C4-2B (cell line): ENCODE measurements around the gene TNFSF13.

Experiments used
- H3K27ac ChIP-seq: fragments of 450-650 bp; 2 replicates; pipeline ENCODE4 v1.5.1; 2017
- ZFX ChIP-seq: fragments of 450-650 bp; IDR thresholded peaks from 2 replicates; pipeline ENCODE4 v1.6.1; 2017
- TF ChIP-seq, protein P1 (sequence below): fragments of 450-650 bp; conservative IDR thresholded peaks from 2 replicates; pipeline ENCODE4 v1.5.1; 2017; ENCODE audit warnings: mild to moderate bottlenecking

Gene TNFSF13

DNA sequence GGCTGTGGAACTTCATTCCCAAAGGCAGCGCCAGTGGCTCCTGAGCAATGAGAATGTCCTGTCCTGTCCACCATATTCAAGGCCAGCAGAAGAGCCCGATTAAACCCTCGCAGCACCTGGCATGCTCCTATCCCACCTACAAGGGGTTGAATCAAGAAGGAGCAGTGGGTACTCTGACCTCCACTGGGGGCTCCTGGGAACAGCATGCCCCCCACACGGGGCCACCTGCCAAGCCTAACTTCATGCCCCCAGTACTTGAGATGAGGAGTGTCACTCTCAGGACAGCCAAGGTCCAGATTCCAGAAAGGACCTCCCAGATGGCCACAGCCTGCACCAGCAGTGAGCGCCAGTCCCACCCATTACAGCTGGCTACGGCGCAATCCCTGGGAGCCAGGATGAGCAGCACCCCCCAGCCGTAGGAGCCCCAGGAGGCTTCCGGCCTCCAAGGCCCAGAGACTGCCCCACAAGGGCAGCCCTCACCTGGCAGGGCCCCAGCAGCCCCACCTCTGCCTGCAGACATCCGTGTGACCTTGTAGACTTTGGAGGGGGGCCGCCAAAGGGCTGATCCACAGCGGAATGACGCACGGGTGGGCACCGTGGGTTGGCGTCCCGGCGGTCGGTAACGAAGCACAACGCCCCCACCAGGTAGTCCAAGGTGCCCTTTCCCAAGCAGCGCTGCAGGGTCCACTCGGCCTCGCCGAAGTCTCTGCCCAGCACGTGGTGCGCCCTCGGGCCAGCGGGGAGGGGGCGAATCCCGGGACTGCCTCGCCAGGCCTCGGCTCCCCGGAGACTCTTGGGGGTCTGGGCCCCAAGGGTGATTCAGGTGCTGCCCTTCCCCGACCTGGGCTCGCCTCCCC is 24.1 kb downstream of the TNFSF13 start:
- TF ChIP-seq ZFX: no peak
- TF ChIP-seq, protein P1, sequence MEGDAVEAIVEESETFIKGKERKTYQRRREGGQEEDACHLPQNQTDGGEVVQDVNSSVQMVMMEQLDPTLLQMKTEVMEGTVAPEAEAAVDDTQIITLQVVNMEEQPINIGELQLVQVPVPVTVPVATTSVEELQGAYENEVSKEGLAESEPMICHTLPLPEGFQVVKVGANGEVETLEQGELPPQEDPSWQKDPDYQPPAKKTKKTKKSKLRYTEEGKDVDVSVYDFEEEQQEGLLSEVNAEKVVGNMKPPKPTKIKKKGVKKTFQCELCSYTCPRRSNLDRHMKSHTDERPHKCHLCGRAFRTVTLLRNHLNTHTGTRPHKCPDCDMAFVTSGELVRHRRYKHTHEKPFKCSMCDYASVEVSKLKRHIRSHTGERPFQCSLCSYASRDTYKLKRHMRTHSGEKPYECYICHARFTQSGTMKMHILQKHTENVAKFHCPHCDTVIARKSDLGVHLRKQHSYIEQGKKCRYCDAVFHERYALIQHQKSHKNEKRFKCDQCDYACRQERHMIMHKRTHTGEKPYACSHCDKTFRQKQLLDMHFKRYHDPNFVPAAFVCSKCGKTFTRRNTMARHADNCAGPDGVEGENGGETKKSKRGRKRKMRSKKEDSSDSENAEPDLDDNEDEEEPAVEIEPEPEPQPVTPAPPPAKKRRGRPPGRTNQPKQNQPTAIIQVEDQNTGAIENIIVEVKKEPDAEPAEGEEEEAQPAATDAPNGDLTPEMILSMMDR: no peak; the same call in 1 of the 2 replicates
- peak overlapping the region; percentile 100 for H3K27ac ChIP-seq

DNA sequence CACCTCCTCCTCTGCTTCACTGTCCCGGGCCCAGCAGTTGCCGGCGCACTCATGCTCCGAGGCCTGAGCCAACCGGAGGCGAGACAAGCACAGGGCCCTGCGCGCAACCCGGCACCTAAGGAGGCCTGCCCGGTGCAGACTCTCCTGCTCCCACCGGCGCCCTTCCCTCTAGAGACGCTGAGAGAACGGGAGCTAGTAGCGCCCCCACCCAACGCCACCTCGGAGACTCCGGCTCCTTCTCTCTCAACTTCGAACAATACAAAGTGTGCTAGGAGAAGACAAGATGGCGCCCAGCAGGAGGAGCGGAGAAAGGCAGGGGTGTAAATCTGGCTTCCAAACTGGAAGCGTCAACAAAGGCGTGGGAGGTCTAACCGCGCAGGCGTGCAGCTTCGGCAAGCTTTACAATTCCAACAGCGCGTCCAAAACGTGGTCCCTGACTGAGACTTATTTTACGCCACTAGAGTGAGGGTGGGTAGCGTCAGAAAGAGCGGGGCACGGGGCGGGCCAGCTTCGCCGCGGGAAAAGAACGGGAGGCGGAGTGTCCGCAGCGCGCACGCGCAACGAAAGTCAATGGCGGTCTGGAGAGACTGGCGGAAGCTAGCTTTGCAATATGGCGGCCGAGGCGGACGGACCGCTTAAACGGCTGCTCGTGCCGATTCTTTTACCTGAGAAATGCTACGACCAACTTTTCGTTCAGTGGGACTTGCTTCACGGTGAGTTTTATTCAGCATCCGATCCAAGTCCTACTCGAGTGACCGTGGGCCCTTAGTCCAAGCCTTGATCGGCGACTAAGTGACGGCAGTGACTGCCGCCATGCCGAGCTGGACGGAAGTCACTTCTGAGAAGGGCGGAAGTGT is 24.9 kb downstream of the TNFSF13 start, which contains the start of gene MPDU1:
TSS of gene MPDU1 (plus strand) at position 600 of the 857 bp plus-strand sequence. CDS start at position 611, 11 bp downstream.
- H3K27ac ChIP-seq: peak within 1 kb of the TSS; percentile 100
- TF ChIP-seq, protein P1: no peak
- TF ChIP-seq ZFX: peak; percentile 92; the same call in 1 of the 2 replicates

DNA sequence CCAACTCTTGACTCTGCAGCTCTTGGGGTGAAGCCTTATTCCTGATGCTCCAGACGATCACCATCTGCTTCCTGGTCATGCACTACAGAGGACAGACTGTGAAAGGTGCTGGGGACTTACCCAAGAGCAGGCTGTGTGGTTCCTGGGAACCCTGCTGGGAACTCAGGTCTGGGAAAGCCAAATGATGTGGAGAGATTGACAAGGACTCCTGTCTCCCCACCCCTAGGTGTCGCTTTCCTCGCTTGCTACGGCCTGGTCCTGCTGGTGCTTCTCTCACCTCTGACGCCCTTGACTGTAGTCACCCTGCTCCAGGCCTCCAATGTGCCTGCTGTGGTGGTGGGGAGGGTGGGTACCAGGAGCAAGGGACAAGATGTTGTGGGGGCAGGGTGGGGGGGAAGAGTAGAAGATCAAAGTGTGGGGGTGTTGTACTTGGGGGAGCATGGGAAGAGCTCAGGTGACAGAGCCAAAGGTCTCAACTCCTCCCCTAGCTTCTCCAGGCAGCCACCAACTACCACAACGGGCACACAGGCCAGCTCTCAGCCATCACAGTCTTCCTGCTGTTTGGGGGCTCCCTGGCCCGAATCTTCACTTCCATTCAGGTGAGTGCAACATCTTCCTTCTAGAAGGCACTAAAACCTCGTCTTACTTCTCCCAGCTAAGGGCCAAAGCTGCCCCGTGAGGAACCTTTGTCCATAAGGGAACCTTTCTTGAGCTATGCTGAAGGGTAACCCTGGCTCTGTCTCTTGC is 28.3 kb downstream of the TNFSF13 start:
- TF ChIP-seq, protein P1: no peak; the same call in 1 of the 2 replicates
- TF ChIP-seq ZFX: no peak
- H3K27ac ChIP-seq: no peak overlapping the region

DNA sequence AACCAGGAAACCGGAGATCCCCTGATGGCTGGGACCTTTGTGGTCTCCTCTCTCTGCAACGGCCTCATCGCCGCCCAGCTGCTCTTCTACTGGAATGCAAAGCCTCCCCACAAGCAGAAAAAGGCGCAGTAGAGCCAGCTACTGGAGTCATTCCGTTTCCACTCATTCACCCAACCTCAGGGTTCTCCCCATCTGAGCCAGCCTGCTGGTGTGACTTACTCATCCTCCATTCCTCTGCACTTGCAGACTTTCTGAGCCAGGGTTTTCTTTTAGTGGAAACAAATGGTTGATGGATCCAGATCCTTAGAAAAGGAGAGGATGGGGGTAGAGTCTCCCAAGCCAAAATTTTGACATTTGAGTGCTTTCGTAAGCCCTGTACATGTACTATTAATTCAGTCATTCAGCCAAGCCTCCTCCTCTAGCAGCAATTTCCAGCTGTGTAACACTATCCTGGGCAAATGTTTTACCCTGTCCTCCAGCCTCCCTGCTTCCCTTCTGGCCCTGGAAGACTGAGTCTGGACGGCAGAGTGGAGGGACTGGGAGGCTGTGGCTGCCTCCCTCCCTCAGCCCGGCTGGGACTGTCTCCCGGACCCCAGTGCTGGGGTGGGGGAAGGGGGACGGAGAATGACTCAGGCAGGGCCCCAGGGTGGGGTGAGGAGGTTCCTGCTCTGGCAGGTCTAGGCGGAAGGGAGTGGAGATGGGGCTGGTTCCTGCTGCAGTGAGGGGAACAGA is 29.0 kb downstream of the TNFSF13 start:
- no peak overlapping the region for H3K27ac ChIP-seq
- TF ChIP-seq, protein P1: no peak
- no peak for TF ChIP-seq ZFX

DNA sequence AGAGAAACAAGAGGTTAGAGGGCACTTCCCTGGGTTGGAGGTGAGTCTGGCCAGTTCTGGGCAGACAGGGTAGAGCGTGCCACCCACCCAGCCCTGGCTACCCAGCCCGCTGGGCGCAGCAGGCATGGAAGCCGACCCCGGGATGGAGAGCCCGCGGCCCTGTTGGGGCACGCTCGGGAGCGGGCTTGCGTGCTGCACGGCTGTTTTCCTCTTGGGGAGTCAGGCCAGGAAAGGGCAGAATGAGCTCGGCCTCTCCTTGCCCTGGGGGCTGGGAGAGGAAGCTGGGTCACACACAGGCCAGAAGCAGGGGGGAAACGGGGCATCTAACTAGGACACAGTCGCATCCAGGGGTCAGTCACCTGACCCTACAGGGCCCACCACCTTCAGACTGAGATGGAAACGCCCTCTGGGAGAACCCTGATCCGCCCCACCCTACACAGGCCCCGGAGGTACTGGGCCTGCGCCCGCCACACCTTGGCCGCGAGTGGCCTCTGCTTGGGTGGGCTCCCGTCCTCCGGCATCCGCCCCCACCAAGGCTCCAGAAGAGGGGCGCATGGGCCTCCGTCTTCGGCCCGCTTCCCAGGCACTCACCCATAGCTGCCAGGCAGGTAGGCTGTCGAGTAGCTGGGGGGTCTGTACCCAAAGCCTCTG is 30.1 kb downstream of the TNFSF13 start:
- TF ChIP-seq, protein P1: no peak
- TF ChIP-seq ZFX: no peak
- H3K27ac ChIP-seq: no peak overlapping the region

DNA sequence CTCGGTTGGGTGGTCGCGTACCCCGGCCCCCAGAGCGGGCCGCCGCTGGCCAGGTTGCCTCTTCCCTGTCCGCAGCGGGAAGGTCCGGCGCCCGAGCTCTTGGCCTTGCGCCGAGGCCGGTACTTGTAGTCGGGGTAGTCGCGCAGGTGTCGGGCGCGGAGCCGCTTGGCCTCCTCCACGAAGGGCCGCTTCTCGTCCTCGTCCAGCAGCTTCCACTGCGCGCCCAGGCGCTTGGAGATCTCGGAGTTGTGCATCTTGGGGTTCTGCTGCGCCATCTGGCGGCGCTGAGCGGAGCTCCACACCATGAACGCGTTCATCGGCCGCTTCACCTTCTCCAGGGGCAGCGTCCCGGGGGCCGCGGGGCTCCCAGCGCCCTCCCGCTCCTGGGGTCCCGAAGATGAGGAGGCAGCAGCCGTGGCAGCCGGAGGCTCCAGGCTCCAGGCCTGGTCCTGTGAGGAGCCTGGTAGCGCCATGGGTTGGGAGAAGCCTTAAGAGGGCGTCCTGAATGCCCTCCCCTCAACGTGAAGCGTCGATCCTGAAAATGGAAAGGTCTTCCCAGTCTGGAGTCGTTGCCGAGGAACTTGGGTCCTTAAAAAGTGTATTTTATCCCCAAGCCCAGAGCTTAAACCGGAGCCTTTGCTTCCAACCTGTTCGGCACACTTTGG is 30.8 kb downstream of the TNFSF13 start:
- H3K27ac ChIP-seq: no peak overlapping the region
- TF ChIP-seq ZFX: no peak
- TF ChIP-seq, protein P1: no peak
